GM18498 (cell line): ENCODE results near the gene JAKMIP1.
"Not testable (repeated sequence)": the region's sequence is repeated elsewhere in the genome, so short reads cannot be mapped to it uniquely, and the experiment has no call there.

Source experiments
- ATAC-seq: cut with Tn5 transposase; IDR thresholded peaks from one replicate; pipeline ENCODE4 v1.9.1; 2021; ENCODE audit warnings: mild to moderate bottlenecking, moderate library complexity; ENCODE audit not compliant: unreplicated experiment

Gene JAKMIP1

GRCh38 chr4:6021831-6022606 is 178.3 kb downstream of the JAKMIP1 start:
- ATAC-seq, result no peak

- ATAC-seq, result no peak
Measured at GRCh38 chr4:6020613-6021012, 179.7 kb downstream of the JAKMIP1 start.

- ATAC-seq, result no peak
Measured at GRCh38 chr4:6019316-6020263, 180.8 kb downstream of the JAKMIP1 start.

GRCh38 chr4:6018331-6018730 is 182.0 kb downstream of the JAKMIP1 start, which contains the start of gene C4orf50:
Gene C4orf50 (minus strand): TSS chr4:6018431.
- no peak for ATAC-seq

- no peak for ATAC-seq
Measured at GRCh38 chr4:6017800-6018199, 182.5 kb downstream of the JAKMIP1 start.

GRCh38 chr4:6017030-6017429 is 183.3 kb downstream of the JAKMIP1 start:
- ATAC-seq, result no peak

GRCh38 chr4:6013564-6013963 is 186.8 kb downstream of the JAKMIP1 start:
- ATAC-seq, result no peak

GRCh38 chr4:6012200-6012599 is 188.1 kb downstream of the JAKMIP1 start:
- no peak for ATAC-seq

GRCh38 chr4:6011686-6012085 is 188.7 kb downstream of the JAKMIP1 start:
- no peak for ATAC-seq

- no peak for ATAC-seq
Measured at GRCh38 chr4:6011271-6011671, 189.1 kb downstream of the JAKMIP1 start.

- no peak for ATAC-seq
Measured at GRCh38 chr4:6010789-6011188, 189.6 kb downstream of the JAKMIP1 start.

GRCh38 chr4:6009452-6009851 is 190.9 kb downstream of the JAKMIP1 start:
- no peak for ATAC-seq

- ATAC-seq, result no peak
Measured at GRCh38 chr4:6008766-6009385, 191.5 kb downstream of the JAKMIP1 start.

GRCh38 chr4:6008092-6008551 is 192.2 kb downstream of the JAKMIP1 start:
- no peak for ATAC-seq

- ATAC-seq, result no peak
Measured at GRCh38 chr4:6005175-6005574, 195.2 kb downstream of the JAKMIP1 start.

GRCh38 chr4:6003485-6003884 is 196.9 kb downstream of the JAKMIP1 start:
- not testable (repeated sequence) for ATAC-seq

GRCh38 chr4:6002926-6003325 is 197.4 kb downstream of the JAKMIP1 start:
- no peak for ATAC-seq

GRCh38 chr4:6002492-6002833 is 197.9 kb downstream of the JAKMIP1 start:
- ATAC-seq, result no peak

GRCh38 chr4:6001680-6002491 is 198.5 kb downstream of the JAKMIP1 start:
- ATAC-seq, result no peak

GRCh38 chr4:5999830-6000365 is 200.5 kb downstream of the JAKMIP1 start:
- no peak for ATAC-seq
